ENCODE results near the gene CDK17.

DNA sequence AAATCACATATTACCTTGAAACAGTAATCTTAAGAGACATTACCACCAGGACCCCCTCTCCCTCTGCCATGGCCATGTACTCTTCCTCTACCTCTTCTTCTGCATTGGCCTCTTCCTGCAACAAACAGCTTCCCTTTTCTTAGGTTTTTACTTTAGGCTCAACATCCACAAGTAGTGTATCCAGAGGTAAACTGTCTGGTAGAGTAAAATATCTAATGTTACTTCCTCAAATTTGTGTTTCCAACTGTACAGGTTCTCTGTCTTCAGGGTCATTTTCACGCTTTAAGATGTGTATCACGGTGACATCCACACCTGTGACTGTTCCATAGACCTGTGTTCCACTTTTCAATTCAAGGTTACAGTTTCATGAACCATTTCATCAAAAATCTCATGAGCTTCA, 13.4 kb downstream of the CDK17 start:
- TF ChIP-seq ZNF274 (IDR thresholded peaks at IDR 0.05; ENCODE audit: low read depth, low read length): no peak
- no peak for TF ChIP-seq YY1 (IDR thresholded peaks at IDR 0.05; ENCODE audit: insufficient read depth, insufficient read length)
- no peak for TF ChIP-seq SUZ12 (IDR thresholded peaks at IDR 0.05; ENCODE audit: extremely low read depth, insufficient read depth, insufficient read length)

Measured in NT2/D1 (cell line).